Endothelial cell of umbilical vein (primary cell): Measurements from ENCODE around the gene TOP2B. TPM values are rescaled to one million over a fixed set of nuclear protein-coding genes. Genes with fewer than 3 reads are reported as not detected.

Source experiments
- BruUV-seq: library from RNA; stranded (reverse); fragments of 400-500 nt; replicated peaks from 2 replicates; lab custom pipeline; 2021; lab: Mats Ljungman, UMichigan
- CTCF ChIA-PET: fragments of 300-600, 350-600 bp; sonication (Branson Sonifier 250); formaldehyde crosslinking; loops from one replicate; lab custom pipeline; 2021; ENCODE audit warnings: antibody characterized with exemption, inconsistent platforms; lab: Charles Lee
- POLR2A ChIA-PET: fragments of 300-600, 350-600 bp; sonication (Branson Sonifier 250); formaldehyde crosslinking; loops from one replicate; lab custom pipeline; 2021; ENCODE audit warnings: antibody characterized with exemption, inconsistent platforms; lab: Charles Lee
- DNase-seq: peaks from one replicate; pipeline ENCODE4 v3.0.0-alpha.2; 2011; ENCODE audit warnings: low read depth, low spot score
- FAIRE-seq: peaks from 2 replicates; lab custom pipeline; 2011; peaks lifted over from hg19 to GRCh38; lab: Jason Lieb, UNC
- H2AFZ ChIP-seq: 2 replicates; pipeline ENCODE4 v1.6.0; 2012; ENCODE audit warnings: low read depth, low read length, control low read depth, inconsistent platforms
- H3K27ac ChIP-seq: 2 replicates; pipeline ENCODE4 v1.5.1; 2011; ENCODE audit warnings: low read depth, mild to moderate bottlenecking, control low read depth, low read length, moderate library complexity; ENCODE audit not compliant: insufficient read depth
- H3K27me3 ChIP-seq, 2 experiments: 2 replicates each; pipeline versions ENCODE4 v1.6.0 to v1.6.1; 2011; ENCODE audit warnings: low read length in 2 of 2, mixed read lengths in 1 of 2; ENCODE audit not compliant: control insufficient read depth in 2 of 2, insufficient read depth in 2 of 2
- H3K36me3 ChIP-seq, 2 experiments: 2 replicates in 1 of 2; 3 replicates in 1 of 2; pipeline ENCODE4 v1.5.1; 2011; ENCODE audit warnings: low read length in 2 of 2, mild to moderate bottlenecking in 1 of 2, moderate library complexity in 1 of 2; ENCODE audit not compliant: control insufficient read depth in 2 of 2, insufficient read depth in 2 of 2; ENCODE audit errors: extremely low read depth in 1 of 2
- H3K4me1 ChIP-seq: 3 replicates; pipeline ENCODE4 v1.5.1; 2011; ENCODE audit warnings: mild to moderate bottlenecking, low read length; ENCODE audit not compliant: control insufficient read depth, insufficient read depth; ENCODE audit errors: extremely low read depth
- H3K4me2 ChIP-seq: 2 replicates; pipeline ENCODE4 v1.6.1; 2011; ENCODE audit warnings: low read length, control low read depth, mixed read lengths; ENCODE audit not compliant: insufficient read depth
- H3K4me3 ChIP-seq, 3 experiments: fragments of 200-600 bp in 1 of 3; sonication (generic), shearing (Covaris generic) in 1 of 3; replicated peaks in 1 of 3; 2 replicates each; pipeline ENCODE4 v1.5.1; 2011 to 2016; ENCODE audit warnings: control low read depth in 3 of 3, low read length in 3 of 3, mild to moderate bottlenecking in 2 of 3, inconsistent platforms in 1 of 3, low read depth in 1 of 3, moderate library complexity in 1 of 3; ENCODE audit not compliant: insufficient read depth in 1 of 3
- H3K79me2 ChIP-seq: 2 replicates; pipeline ENCODE4 v1.6.0; 2012; ENCODE audit warnings: low read length, inconsistent platforms; ENCODE audit not compliant: control insufficient read depth, insufficient read depth
- H3K9ac ChIP-seq: replicated peaks from 2 replicates; pipeline ENCODE3; 2011; ENCODE audit warnings: low read length, control low read depth; ENCODE audit not compliant: insufficient read depth; ENCODE audit errors: extremely low read depth
- H3K9me1 ChIP-seq: replicated peaks from 3 replicates; pipeline ENCODE4 v1.6.0; 2011; ENCODE audit warnings: mild to moderate bottlenecking, low read length; ENCODE audit not compliant: control insufficient read depth, insufficient read depth; ENCODE audit errors: extremely low read depth
- H3K9me3 ChIP-seq: replicated peaks from 2 replicates; pipeline ENCODE4 v1.5.1; 2012; ENCODE audit warnings: low read length, inconsistent platforms; ENCODE audit not compliant: control insufficient read depth, insufficient read depth
- H4K20me1 ChIP-seq: replicated peaks from 2 replicates; pipeline ENCODE3; 2011; ENCODE audit warnings: mild to moderate bottlenecking, low read length; ENCODE audit not compliant: control insufficient read depth, insufficient read depth; ENCODE audit errors: extremely low read depth
- EZH2 ChIP-seq: IDR thresholded peaks from 2 replicates; pipeline ENCODE4 v1.6.1; 2012; ENCODE audit warnings: borderline replicate concordance, low read depth, mild to moderate bottlenecking, moderate library complexity, low read length, inconsistent platforms; ENCODE audit not compliant: severe bottlenecking
- FOS ChIP-seq: IDR thresholded peaks from 2 replicates; pipeline ENCODE4 v1.6.1; 2011; ENCODE audit warnings: mild to moderate bottlenecking, low read length, moderate library complexity, borderline replicate concordance; ENCODE audit not compliant: insufficient read depth
- JUN ChIP-seq: IDR thresholded peaks from 2 replicates; pipeline ENCODE4 v1.6.1; 2011; ENCODE audit warnings: borderline replicate concordance, low read depth; ENCODE audit not compliant: insufficient read length, insufficient read depth
- MAX ChIP-seq: IDR thresholded peaks from 2 replicates; pipeline ENCODE4 v1.6.1; 2011; ENCODE audit not compliant: insufficient read depth, insufficient read length
- MYC ChIP-seq: IDR thresholded peaks from one replicate; pipeline ENCODE4 v1.6.1; 2011; ENCODE audit warnings: mild to moderate bottlenecking, low read depth, low read length
- POLR2AphosphoS5 ChIP-seq: IDR thresholded peaks from 2 replicates; pipeline ENCODE4 v1.6.1; 2012; ENCODE audit warnings: low read depth, mild to moderate bottlenecking, control low read depth, low read length, moderate library complexity; ENCODE audit not compliant: insufficient read depth
- dilution Hi-C: fragments of 300-500 bp; cut with MboI; formaldehyde crosslinking; loops from one replicate; pipeline ENCODE4 v1.15.0; 2019; ENCODE audit warnings: low sequenced_read_pairs; ENCODE audit not compliant: extremely low pct_ligation_motif_present
- intact Hi-C: fragments of 100-400 bp; cut with micrococcal nuclease; formaldehyde crosslinking; loops from one replicate; pipeline ENCODE4 v1.10.0; 2022
- polyA plus RNA-seq, 4 experiments: library from polyadenylated mRNA; depleted of rRNA in 3 of 4; stranded (reverse) in 3 of 4; unstranded in 1 of 4; fragments of >200 nt; gene quantifications; 2 replicates each; pipeline versions ENCODE4 v1.2.1 to v1.2.3, GENCODE V29; 2011 to 2012; ENCODE audit warnings: missing spikeins in 1 of 4
- total RNA-seq: library from RNA; stranded (reverse); gene quantifications from 2 replicates; pipeline ENCODE4 v1.2.3, GENCODE V29; 2021
- TF ChIP-seq, protein P1 (sequence below), 2 donors: IDR thresholded peaks; 1 replicate in 1 of 2; 2 replicates in 1 of 2; pipeline ENCODE4 v1.5.1; 2011; ENCODE audit warnings: low read length in 2 of 2, mild to moderate bottlenecking in 2 of 2, moderate library complexity in 2 of 2, control low read depth in 1 of 2, inconsistent platforms in 1 of 2, low read depth in 1 of 2; ENCODE audit not compliant: insufficient read depth in 1 of 2; ENCODE audit errors: extremely low read depth in 1 of 2

TOP2B gene
- total and polyA plus RNA-seq, 2 donors (not counting 3 experiments of a cell fraction or from before 2014, with no cell fraction given): 20.4 to 98.9 TPM

GRCh38 chr3:25635038-25635437 lies 29.7 kb downstream of the TOP2B start:
- H3K36me3 ChIP-seq: peaks cover 0 to 23% of the 10 kb centered on the region in 2 experiments
- H4K20me1 ChIP-seq: no peaks in the 10 kb centered on the region
- ChIA-PET CTCF (interaction anchor here (1.1 kb wide), 1 partner anchor 10 kb away, joined by 4 read pairs; no protein-coding TSS in a partner anchor), POLR2A (no interaction called here)
- TF ChIP-seq MYC: no peak
- TF ChIP-seq FOS: no peak
- TF ChIP-seq MAX: no peak
- no peak for TF ChIP-seq JUN
- TF ChIP-seq, protein P1, sequence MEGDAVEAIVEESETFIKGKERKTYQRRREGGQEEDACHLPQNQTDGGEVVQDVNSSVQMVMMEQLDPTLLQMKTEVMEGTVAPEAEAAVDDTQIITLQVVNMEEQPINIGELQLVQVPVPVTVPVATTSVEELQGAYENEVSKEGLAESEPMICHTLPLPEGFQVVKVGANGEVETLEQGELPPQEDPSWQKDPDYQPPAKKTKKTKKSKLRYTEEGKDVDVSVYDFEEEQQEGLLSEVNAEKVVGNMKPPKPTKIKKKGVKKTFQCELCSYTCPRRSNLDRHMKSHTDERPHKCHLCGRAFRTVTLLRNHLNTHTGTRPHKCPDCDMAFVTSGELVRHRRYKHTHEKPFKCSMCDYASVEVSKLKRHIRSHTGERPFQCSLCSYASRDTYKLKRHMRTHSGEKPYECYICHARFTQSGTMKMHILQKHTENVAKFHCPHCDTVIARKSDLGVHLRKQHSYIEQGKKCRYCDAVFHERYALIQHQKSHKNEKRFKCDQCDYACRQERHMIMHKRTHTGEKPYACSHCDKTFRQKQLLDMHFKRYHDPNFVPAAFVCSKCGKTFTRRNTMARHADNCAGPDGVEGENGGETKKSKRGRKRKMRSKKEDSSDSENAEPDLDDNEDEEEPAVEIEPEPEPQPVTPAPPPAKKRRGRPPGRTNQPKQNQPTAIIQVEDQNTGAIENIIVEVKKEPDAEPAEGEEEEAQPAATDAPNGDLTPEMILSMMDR (IDR thresholded peaks at IDR 0.05; ENCODE audit: extremely low read depth in 1 of 2, insufficient read depth in 1 of 2, low read depth in 1 of 2, low read length in 2 of 2): no peak
- TF ChIP-seq POLR2AphosphoS5: no peak
- TF ChIP-seq EZH2: no peak
- no peaks in the 10 kb centered on the region for H3K27me3 ChIP-seq
- no peak overlapping the region for H3K27ac ChIP-seq
- H3K9me3 ChIP-seq: no peaks in the 10 kb centered on the region
- FAIRE-seq (no peak), DNase-seq (no peak)
- no peak overlapping the region for H3K4me2 ChIP-seq
- BruUV-seq: no TSS peak
- no peak overlapping the region for H2AFZ ChIP-seq
- H3K9ac ChIP-seq: no peak overlapping the region
- no peaks in the 10 kb centered on the region for H3K79me2 ChIP-seq
- dilution Hi-C loops (no loop called here), intact Hi-C loops (no loop called here)
- no peak overlapping the region for H3K4me3 ChIP-seq
- no peaks in the 10 kb centered on the region for H3K4me1 ChIP-seq
- H3K9me1 ChIP-seq: no peaks in the 10 kb centered on the region
